ENCODE results near the gene CYP11A1.

The CYP11A1 gene

GRCh38 chr15:74322558-74323180 is 44.8 kb downstream of the CYP11A1 start:
- DNase-seq (ENCODE audit: low read depth in 3 of 3) = peak; percentile 20 to 50 (median 31)

- peak in 1 of 3 donors; percentile 46 for DNase-seq (ENCODE audit: low read depth in 3 of 3)
These were observed 46.8 kb downstream of the CYP11A1 start for GRCh38 chr15:74320352-74321247.

GRCh38 chr15:74319596-74320351 is 47.7 kb downstream of the CYP11A1 start:
- no peak for DNase-seq (ENCODE audit: low read depth in 3 of 3)

- DNase-seq (ENCODE audit: low read depth in 3 of 3) = no peak
These were observed 48.3 kb downstream of the CYP11A1 start for GRCh38 chr15:74319138-74319460.

GRCh38 chr15:74318376-74319137 is 48.9 kb downstream of the CYP11A1 start:
- DNase-seq (ENCODE audit: low read depth in 3 of 3) = no peak

- no peak for DNase-seq (ENCODE audit: low read depth in 3 of 3)
These were observed 49.5 kb downstream of the CYP11A1 start for GRCh38 chr15:74317820-74318375.

- no peak for DNase-seq (ENCODE audit: low read depth in 3 of 3)
These were observed 51.3 kb downstream of the CYP11A1 start for GRCh38 chr15:74316141-74316540.

GRCh38 chr15:74315626-74316025 is 51.8 kb downstream of the CYP11A1 start:
- DNase-seq (ENCODE audit: low read depth in 3 of 3) = no peak

- DNase-seq (ENCODE audit: low read depth in 3 of 3) = peak in 1 of 3 donors; percentile 17
These were observed 52.5 kb downstream of the CYP11A1 start for GRCh38 chr15:74314795-74315438.

- no peak for DNase-seq (ENCODE audit: low read depth in 3 of 3)
These were observed 53.6 kb downstream of the CYP11A1 start for GRCh38 chr15:74313889-74314288.

- no peak for DNase-seq (ENCODE audit: low read depth in 3 of 3)
These were observed 54.9 kb downstream of the CYP11A1 start for GRCh38 chr15:74312445-74313007.

GRCh38 chr15:74311734-74312444 is 55.6 kb downstream of the CYP11A1 start:
- no peak for DNase-seq (ENCODE audit: low read depth in 3 of 3)

- no peak for DNase-seq (ENCODE audit: low read depth in 3 of 3)
These were observed 59.3 kb downstream of the CYP11A1 start for GRCh38 chr15:74307827-74308811.

GRCh38 chr15:74306781-74307217 is 60.6 kb downstream of the CYP11A1 start:
- DNase-seq (ENCODE audit: low read depth in 3 of 3) = no peak

GRCh38 chr15:74305687-74306086 is 61.8 kb downstream of the CYP11A1 start:
- DNase-seq (ENCODE audit: low read depth in 3 of 3) = no peak

GRCh38 chr15:74304431-74304830 is 63.0 kb downstream of the CYP11A1 start:
- DNase-seq (ENCODE audit: low read depth in 3 of 3) = no peak

- DNase-seq (ENCODE audit: low read depth in 3 of 3) = no peak
These were observed 63.6 kb downstream of the CYP11A1 start for GRCh38 chr15:74303741-74304309.

- DNase-seq (ENCODE audit: low read depth in 3 of 3) = peak in 1 of 3 donors; percentile 46
These were observed 64.6 kb downstream of the CYP11A1 start for GRCh38 chr15:74302821-74303359.
